Activated CD8-positive, alpha-beta memory T cell treated with anti-CD3 and anti-CD28 coated beads, Interleukin-2, amount 10 ng/mL, durations not matched to agents 7 days and 5 days (primary cell): Measurements from ENCODE around the gene EML1. TPM values are rescaled to one million over a fixed set of nuclear protein-coding genes. Genes with fewer than 3 reads are reported as not detected.
"Not testable (repeated sequence)": the region's sequence is repeated elsewhere in the genome, so short reads cannot be mapped to it uniquely, and the experiment has no call there.

Experiments
- ATAC-seq: fragments of 150-1000 bp; cut with Tn5 transposase; one replicate; pipeline ENCODE4 v1.10.0; 2021; ENCODE audit warnings: moderate library complexity
- CTCF ChIA-PET: fragments of 350-600 bp; sonication (Branson Sonifier 250); formaldehyde crosslinking; loops from one replicate; lab custom pipeline; 2021; ENCODE audit warnings: antibody characterized with exemption; lab: Charles Lee
- DNase-seq: peaks from one replicate; pipeline ENCODE4 v3.0.0-alpha.2; 2020
- H3K27ac Mint-ChIP-seq: one replicate; pipeline ENCODE4 v1.8.0; 2021; ENCODE audit warnings: mild to moderate bottlenecking, mixed read lengths
- H3K27me3 Mint-ChIP-seq: one replicate; pipeline ENCODE4 v1.8.0; 2021; ENCODE audit warnings: mixed read lengths
- H3K36me3 Mint-ChIP-seq: one replicate; pipeline ENCODE4 v1.8.0; 2021; ENCODE audit warnings: mild to moderate bottlenecking, mixed read lengths
- H3K4me1 Mint-ChIP-seq: one replicate; pipeline ENCODE4 v1.8.0; 2021; ENCODE audit warnings: mixed read lengths
- H3K4me3 Mint-ChIP-seq: one replicate; pipeline ENCODE4 v1.8.0; 2021; ENCODE audit warnings: mild to moderate bottlenecking, moderate library complexity, mixed read lengths
- H3K9me3 Mint-ChIP-seq: one replicate; pipeline ENCODE4 v1.8.0; 2022; ENCODE audit warnings: low read depth, mixed read lengths
- total RNA-seq, 2 experiments: library from RNA; stranded (reverse); gene quantifications; one replicate each; pipeline ENCODE4 v1.2.3, GENCODE V29; 2021

EML1 gene
- total RNA-seq, 2 experiments from 2014 or later: not detected

DNA sequence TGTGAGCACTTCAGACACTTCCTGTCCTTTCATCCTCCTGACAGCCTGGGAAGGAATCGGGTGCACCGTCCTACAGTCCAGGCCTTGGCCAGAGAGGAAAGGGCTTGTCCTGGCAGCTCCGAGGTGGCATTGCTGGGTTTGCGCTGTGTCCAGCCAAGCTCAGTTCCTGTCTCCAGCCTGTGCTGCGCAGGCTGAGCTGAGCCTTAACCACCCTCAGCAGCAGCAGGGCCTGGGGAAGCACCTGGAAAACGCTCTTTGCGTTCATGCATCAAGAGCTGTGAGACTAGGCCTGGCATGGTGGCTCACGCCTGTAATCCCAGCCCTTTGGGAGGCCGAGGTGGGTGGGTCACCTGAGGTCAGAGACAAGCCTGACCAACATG is 33.7 kb upstream of the EML1 start:
- Mint-ChIP-seq H3K36me3 (no peaks in the 10 kb centered on the region), H3K27me3 (peaks cover 11% of the 10 kb centered on the region), H3K27ac (no peak overlapping the region), H3K4me3 (no peak overlapping the region), H3K9me3 (no peaks in the 10 kb centered on the region), H3K4me1 (peaks cover 5% of the 10 kb centered on the region)
- DNase-seq: no peak
- CTCF ChIA-PET: no interaction called here
- no peak for ATAC-seq

GRCh38 chr14:99760817-99761216 is 32.4 kb upstream of the EML1 start:
- H3K4me3 Mint-ChIP-seq: no peak overlapping the region
- CTCF ChIA-PET: no interaction called here
- H3K4me1 Mint-ChIP-seq: peaks cover 5% of the 10 kb centered on the region
- H3K36me3 Mint-ChIP-seq: no peaks in the 10 kb centered on the region
- ATAC-seq: no peak
- H3K27me3 Mint-ChIP-seq: peaks cover 9% of the 10 kb centered on the region
- no peak overlapping the region for H3K27ac Mint-ChIP-seq
- no peak for DNase-seq
- H3K9me3 Mint-ChIP-seq: no peaks in the 10 kb centered on the region

- H3K4me3 Mint-ChIP-seq, H3K36me3 Mint-ChIP-seq, H3K9me3 Mint-ChIP-seq, DNase-seq, CTCF ChIA-PET, H3K27me3 Mint-ChIP-seq, ATAC-seq, H3K27ac Mint-ChIP-seq, H3K4me1 Mint-ChIP-seq: not testable (repeated sequence)
These were observed 30.3 kb upstream of the EML1 start for GRCh38 chr14:99762911-99763310.

GRCh38 chr14:99763527-99764221 is 29.5 kb upstream of the EML1 start:
- Mint-ChIP-seq H3K36me3 (no peaks in the 10 kb centered on the region), H3K4me3 (no peak overlapping the region), H3K27ac (no peak overlapping the region), H3K4me1 (no peaks in the 10 kb centered on the region), H3K27me3 (peaks cover 8% of the 10 kb centered on the region), H3K9me3 (no peaks in the 10 kb centered on the region)
- ATAC-seq: no peak
- no peak for DNase-seq
- CTCF ChIA-PET: interaction anchor here (1.1 kb wide), 1 partner anchor 8 kb away, joined by 3 read pairs; no protein-coding TSS in a partner anchor

DNA sequence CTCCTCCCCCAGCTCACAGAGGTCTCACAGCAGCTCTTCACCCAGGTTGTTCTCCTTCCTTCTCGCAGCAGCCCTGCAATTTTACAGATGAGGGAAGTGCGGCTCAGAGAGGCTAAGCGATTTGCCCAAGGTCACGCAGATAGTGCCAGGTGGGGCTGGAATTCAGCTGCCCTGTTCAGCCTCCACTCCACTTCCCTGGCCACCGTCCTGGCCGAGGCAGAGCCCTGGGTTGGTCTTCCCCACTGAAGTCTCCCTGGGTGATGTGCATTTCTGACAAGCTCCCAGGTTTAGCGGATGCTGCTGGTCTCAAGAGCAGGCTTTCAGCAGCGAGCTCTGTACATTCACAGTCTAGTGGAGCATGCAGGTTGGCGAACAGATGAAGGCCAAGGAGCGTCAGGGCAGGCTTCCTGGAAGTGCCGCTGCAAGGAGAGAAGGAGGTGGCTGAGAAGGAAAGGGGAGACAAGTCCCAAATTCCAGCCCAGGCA is 28.9 kb upstream of the EML1 start:
- no peaks in the 10 kb centered on the region for H3K9me3 Mint-ChIP-seq
- H3K27me3 Mint-ChIP-seq: peaks cover 8% of the 10 kb centered on the region
- ATAC-seq (no peak), DNase-seq (no peak)
- H3K27ac Mint-ChIP-seq: no peak overlapping the region
- CTCF ChIA-PET: interaction anchor here (0.6 to 1.1 kb wide), 2 partner anchors 9 to 28 kb away, joined by 3 read pairs; no protein-coding TSS in a partner anchor
- no peak overlapping the region for H3K4me3 Mint-ChIP-seq
- H3K4me1 Mint-ChIP-seq: no peaks in the 10 kb centered on the region
- H3K36me3 Mint-ChIP-seq: no peaks in the 10 kb centered on the region

DNA sequence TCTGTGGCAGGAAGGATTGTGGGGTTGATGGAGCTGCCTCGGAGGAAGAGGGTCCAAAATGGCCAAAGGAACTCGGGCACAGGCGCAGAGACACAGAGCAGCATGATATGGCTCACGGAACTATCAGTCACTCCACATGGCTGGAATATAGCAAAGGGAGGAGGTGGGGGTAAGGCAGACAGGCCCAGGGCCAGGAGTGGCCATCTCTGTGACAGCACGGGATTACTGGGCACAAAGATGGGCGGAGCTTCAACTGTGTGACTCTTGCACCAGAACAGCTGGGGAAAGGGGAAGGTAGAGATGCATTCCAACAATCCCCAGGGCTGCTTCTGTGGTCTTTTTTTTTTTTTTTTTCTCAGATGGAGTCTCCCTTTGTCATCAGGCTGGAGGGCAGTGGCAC is 24.8 kb upstream of the EML1 start:
- Mint-ChIP-seq H3K4me3 (no peak overlapping the region), H3K27me3 (peaks cover 5% of the 10 kb centered on the region), H3K9me3 (no peaks in the 10 kb centered on the region), H3K36me3 (no peaks in the 10 kb centered on the region), H3K27ac (no peak overlapping the region), H3K4me1 (no peaks in the 10 kb centered on the region)
- ATAC-seq (no peak), DNase-seq (no peak)
- CTCF ChIA-PET: no interaction called here

DNA sequence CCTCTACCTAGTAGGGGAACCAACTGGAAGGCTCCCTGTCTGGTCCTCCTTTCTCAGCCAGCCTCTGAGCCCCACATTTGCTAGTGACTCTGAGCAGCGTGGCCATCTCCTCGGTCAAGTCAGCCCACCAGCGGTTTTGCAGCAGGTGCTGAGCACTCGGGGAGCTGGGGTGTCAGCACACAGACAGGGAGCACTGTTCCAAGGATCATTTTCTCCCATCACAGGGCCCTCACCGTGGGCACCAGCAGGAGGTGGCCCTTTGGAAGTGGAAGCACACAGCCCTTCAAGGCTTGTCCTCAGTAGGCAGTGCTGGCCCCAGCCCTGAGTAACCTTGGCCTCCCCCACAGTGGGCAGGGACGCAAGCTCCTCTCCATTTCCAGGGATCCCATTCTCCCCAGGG is 24.1 kb upstream of the EML1 start:
- Mint-ChIP-seq H3K27ac (no peak overlapping the region), H3K4me3 (no peak overlapping the region), H3K36me3 (no peaks in the 10 kb centered on the region), H3K4me1 (no peaks in the 10 kb centered on the region), H3K27me3 (peaks cover 5% of the 10 kb centered on the region), H3K9me3 (no peaks in the 10 kb centered on the region)
- CTCF ChIA-PET: no interaction called here
- no peak for ATAC-seq
- DNase-seq: no peak

GRCh38 chr14:99769799-99770198 is 23.4 kb upstream of the EML1 start:
- H3K9me3 Mint-ChIP-seq: no peaks in the 10 kb centered on the region
- H3K4me3 Mint-ChIP-seq: no peak overlapping the region
- no peak for ATAC-seq
- no peak for DNase-seq
- H3K27me3 Mint-ChIP-seq: peaks cover 8% of the 10 kb centered on the region
- no peaks in the 10 kb centered on the region for H3K4me1 Mint-ChIP-seq
- CTCF ChIA-PET: no interaction called here
- H3K27ac Mint-ChIP-seq: no peak overlapping the region
- H3K36me3 Mint-ChIP-seq: no peaks in the 10 kb centered on the region

DNA sequence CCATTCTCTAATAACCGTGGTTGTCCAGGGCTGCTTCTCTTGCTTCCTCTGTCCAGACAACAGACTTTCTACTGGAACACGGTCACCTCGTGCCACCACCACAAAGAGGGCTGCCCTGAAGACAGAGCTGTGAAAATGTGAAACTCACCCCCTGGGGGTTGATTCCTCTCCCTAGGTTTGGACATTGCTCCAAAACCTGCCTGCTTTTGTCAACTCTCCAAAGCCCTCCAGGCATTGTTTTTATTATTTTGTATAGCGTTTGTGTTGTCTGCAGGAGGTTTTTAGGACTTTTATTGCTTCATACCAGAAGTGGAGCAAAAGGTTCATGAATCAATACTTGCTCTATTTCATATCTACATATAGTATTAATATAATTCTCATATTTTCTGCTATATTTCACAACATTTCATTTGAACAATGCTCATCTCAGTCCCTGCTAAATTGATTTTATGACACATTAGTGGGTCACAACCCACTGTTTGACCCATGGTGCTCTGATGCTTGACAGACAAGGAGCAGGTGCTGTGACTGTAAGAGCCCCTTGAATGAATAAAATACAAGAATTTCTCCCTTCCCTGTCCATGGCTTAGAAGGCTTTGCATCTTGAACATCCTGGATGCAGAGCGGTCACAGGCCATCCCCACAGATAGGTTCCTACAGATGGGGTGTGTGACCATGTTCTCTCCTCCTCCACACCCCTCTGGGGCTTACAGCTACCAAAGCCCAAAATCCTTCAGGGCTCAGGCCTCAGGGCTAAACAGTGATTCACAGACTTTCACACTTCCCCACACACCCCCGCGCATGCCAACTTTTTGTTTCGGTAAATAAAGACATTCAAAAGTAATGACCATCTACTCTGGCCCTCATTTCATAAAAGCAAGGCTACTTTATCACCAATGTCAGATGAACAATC is 20.6 kb upstream of the EML1 start:
- CTCF ChIA-PET: interaction anchor here (1.7 kb wide), 1 partner anchor 11 kb away, joined by 3 read pairs; no protein-coding TSS in a partner anchor
- ATAC-seq: no peak
- no peak for DNase-seq
- no peak overlapping the region for H3K27ac Mint-ChIP-seq
- peaks cover 28% of the 10 kb centered on the region for H3K27me3 Mint-ChIP-seq
- no peak overlapping the region for H3K4me3 Mint-ChIP-seq
- H3K9me3 Mint-ChIP-seq: no peaks in the 10 kb centered on the region
- H3K36me3 Mint-ChIP-seq: no peaks in the 10 kb centered on the region
- H3K4me1 Mint-ChIP-seq: no peaks in the 10 kb centered on the region

DNA sequence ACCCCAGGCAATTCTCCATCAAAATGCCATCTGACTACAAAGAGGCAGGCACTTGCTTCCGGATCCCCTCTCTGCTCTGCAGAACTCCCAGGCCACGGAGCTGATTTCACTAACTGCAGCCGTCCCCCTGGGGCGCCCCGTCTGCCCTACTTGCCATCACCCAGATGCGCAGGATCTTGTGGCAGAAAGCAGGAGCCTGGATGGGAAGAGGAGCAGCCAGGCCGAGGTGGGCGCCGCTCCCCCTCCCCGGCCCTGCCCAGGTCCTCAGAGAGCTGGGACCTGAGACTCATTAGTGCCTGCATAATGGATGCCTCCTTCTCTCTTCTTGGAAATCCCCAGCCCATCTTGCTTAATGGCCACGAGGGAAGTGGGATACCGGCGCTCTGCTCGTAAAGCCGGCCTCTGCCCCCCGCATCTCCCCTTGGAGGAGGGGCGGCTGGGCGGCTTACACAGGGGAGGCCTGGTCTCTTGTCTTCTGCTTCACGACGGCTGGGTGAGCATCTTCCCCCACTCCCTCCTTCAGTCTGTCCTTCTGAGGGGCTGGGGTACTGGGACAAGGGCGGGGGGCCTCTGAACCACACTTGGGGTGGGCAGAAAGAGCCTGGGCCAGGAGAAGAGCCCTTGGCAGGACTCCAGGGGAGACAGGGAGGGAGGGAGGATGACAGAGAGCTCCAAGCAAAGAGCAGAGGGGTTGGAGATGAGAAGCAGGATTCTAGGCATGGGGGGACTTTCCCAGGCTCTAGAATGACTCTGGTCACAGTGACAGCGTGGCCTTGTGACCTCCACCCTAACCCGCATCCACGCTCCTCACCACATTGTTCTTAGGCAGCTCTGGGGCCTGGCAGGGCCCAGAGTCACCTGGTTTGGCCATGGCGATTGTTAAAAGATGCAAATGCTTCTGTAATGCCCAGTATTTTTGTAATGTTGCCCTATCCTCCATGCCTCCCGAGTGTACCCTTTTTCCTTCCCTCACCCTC is 19.4 kb upstream of the EML1 start:
- CTCF ChIA-PET: interaction anchor here (1.7 kb wide), 1 partner anchor 12 kb away, joined by 3 read pairs; no protein-coding TSS in a partner anchor
- Mint-ChIP-seq H3K27me3 (peaks cover 33% of the 10 kb centered on the region), H3K4me1 (no peaks in the 10 kb centered on the region), H3K36me3 (no peaks in the 10 kb centered on the region), H3K9me3 (no peaks in the 10 kb centered on the region), H3K4me3 (no peak overlapping the region), H3K27ac (no peak overlapping the region)
- ATAC-seq (no peak), DNase-seq (no peak)

GRCh38 chr14:99774556-99775307 is 18.5 kb upstream of the EML1 start:
- no peaks in the 10 kb centered on the region for H3K36me3 Mint-ChIP-seq
- no peaks in the 10 kb centered on the region for H3K4me1 Mint-ChIP-seq
- H3K9me3 Mint-ChIP-seq: no peaks in the 10 kb centered on the region
- no peak for ATAC-seq
- H3K27ac Mint-ChIP-seq: no peak overlapping the region
- DNase-seq: no peak
- CTCF ChIA-PET: interaction anchor here (1.7 kb wide), 2 partner anchors 13 to 15 kb away, joined by 3 to 4 read pairs; no protein-coding TSS in a partner anchor
- no peak overlapping the region for H3K4me3 Mint-ChIP-seq
- H3K27me3 Mint-ChIP-seq: peaks cover 39% of the 10 kb centered on the region

GRCh38 chr14:99775351-99775750 is 17.9 kb upstream of the EML1 start:
- no peak for ATAC-seq

More at GRCh38 chr14:99775351-99775750, 17.9 kb upstream of the EML1 start:
- Mint-ChIP-seq H3K9me3 (no peaks in the 10 kb centered on the region), H3K27me3 (peaks cover 41% of the 10 kb centered on the region), H3K27ac (no peak overlapping the region), H3K36me3 (no peaks in the 10 kb centered on the region), H3K4me1 (no peaks in the 10 kb centered on the region), H3K4me3 (no peak overlapping the region)
- DNase-seq: no peak
- CTCF ChIA-PET: interaction anchor here (1.7 kb wide), 1 partner anchor 15 kb away, joined by 4 read pairs; no protein-coding TSS in a partner anchor
